Spleen (tissue), 11 donors: ENCODE measurements around the gene PRIM2. TPM values are rescaled to one million over a fixed set of nuclear protein-coding genes. Genes with fewer than 3 reads are reported as not detected.

Experiments used
- DNase-seq: peaks from one replicate; pipeline ENCODE4 v3.0.0-alpha.2; 2020
- H3K27ac ChIP-seq, 8 donors: fragments of 200-600 bp; sonication (generic) in 7 of 8; 1 replicate in 4 of 8; 2 replicates in 4 of 8; pipeline versions ENCODE4 v1.5.0 to v1.8.0; 2016 to 2021; ENCODE audit warnings: inconsistent platforms in 4 of 8, mild to moderate bottlenecking in 4 of 8, moderate library complexity in 1 of 8
- H3K27me3 ChIP-seq, 7 donors: fragments of 200-600 bp; sonication (generic) in 6 of 7; replicated peaks in 1 of 7; 1 replicate in 4 of 7; 2 replicates in 3 of 7; pipeline versions ENCODE4 v1.5.0 to v1.8.0; 2016 to 2021; ENCODE audit warnings: inconsistent platforms in 3 of 7, mild to moderate bottlenecking in 1 of 7
- H3K36me3 ChIP-seq, 6 donors: fragments of 200-600 bp; sonication (generic) in 5 of 6; 1 replicate in 4 of 6; 2 replicates in 2 of 6; pipeline versions ENCODE4 v1.5.0 to v1.8.0; 2016 to 2021; ENCODE audit warnings: inconsistent platforms in 2 of 6
- H3K4me1 ChIP-seq, 6 donors: fragments of 200-600 bp; sonication (generic) in 5 of 6; 1 replicate in 3 of 6; 2 replicates in 3 of 6; pipeline versions ENCODE4 v1.5.0 to v1.8.0; 2016 to 2021; ENCODE audit warnings: inconsistent platforms in 3 of 6
- H3K4me3 ChIP-seq, 8 donors: fragments of 200-600 bp; sonication (generic) in 7 of 8; 1 replicate in 4 of 8; 2 replicates in 4 of 8; pipeline versions ENCODE4 v1.5.0 to v1.8.0; 2016 to 2021; ENCODE audit warnings: inconsistent platforms in 4 of 8, mild to moderate bottlenecking in 4 of 8, moderate library complexity in 2 of 8
- H3K9me3 ChIP-seq, 8 donors: fragments of 200-600 bp; sonication (generic) in 7 of 8; 1 replicate in 4 of 8; 2 replicates in 4 of 8; pipeline versions ENCODE4 v1.5.0 to v1.8.0; 2016 to 2021; ENCODE audit warnings: inconsistent platforms in 4 of 8
- CTCF ChIP-seq, 11 experiments: fragments of 200-600 bp in 7 of 11; fragments of 450-650 bp in 4 of 11; sonication (generic) in 4 of 11; IDR thresholded peaks in 8 of 11; conservative IDR thresholded peaks in 3 of 11; 1 replicate in 7 of 11; 2 replicates in 4 of 11; pipeline versions ENCODE4 v1.4.0 to v1.8.0; 2016 to 2021; ENCODE audit warnings: antibody characterized with exemption in 11 of 11, inconsistent platforms in 4 of 11, mild to moderate bottlenecking in 1 of 11
- POLR2A ChIP-seq, 3 donors: fragments of 450-650 bp; IDR thresholded peaks; one replicate each; pipeline ENCODE4 v1.5.1; 2017; ENCODE audit warnings: antibody characterized with exemption in 3 of 3, mild to moderate bottlenecking in 1 of 3
- POLR2AphosphoS5 ChIP-seq, 3 donors: sonication (generic); formaldehyde crosslinking; IDR thresholded peaks; one replicate each; pipeline ENCODE4 v1.5.1; 2017; ENCODE audit warnings: antibody characterized with exemption in 3 of 3
- WGBS, 5 donors: extraction: QIAGEN DNeasy Blood & Tissue Kit in 3 of 5; methylation state at CpG; one replicate each; pipeline versions ENCODE4 v1.1.5 to v1.1.7; 2013 to 2018; 5-methylcytosine and 5-hydroxymethylcytosine counted together
- intact Hi-C: fragments of 100-400 bp; cut with DNase I; formaldehyde crosslinking; loops from one replicate; pipeline ENCODE4 v1.15.0; 2023; ENCODE audit warnings: low total_unique reads
- polyA plus RNA-seq, 3 donors: library from polyadenylated mRNA; stranded (reverse); fragments of 200-250 nt; gene quantifications; one replicate each; pipeline ENCODE4 v1.2.1, GENCODE V29; 2013
- total RNA-seq, 7 donors: library from RNA; depleted of rRNA in 3 of 7; stranded (reverse); fragments of >200 nt in 3 of 7; fragmentation: NEBNext Ultra II Directional in 4 of 7; extraction: Animal tissue kit (Norgen Biotek cat#: 25700) in 4 of 7; gene quantifications; one replicate each; pipeline versions ENCODE4 v1.1.0 to v1.2.1, GENCODE V29; 2016 to 2021
- donor health status: healthy with polysubstance abuse.
- donor health status: DM: no; HTN: no; CAD: no; lungs with moderate emphysema.
- donor health status: DM: no; HTN: no; CAD: no.
- donor health status: Bipolar disorder and iron deficiency.
- donor health status: healthy.
- donor health status: DM: no; HTN: no; CAD: no.
- donor health status: DM: yes; HTN: yes; CAD: no.

PRIM2 gene
- total and polyA plus RNA-seq, 10 donors: 6.0 to 20.2 (median 13.9) TPM

DNA sequence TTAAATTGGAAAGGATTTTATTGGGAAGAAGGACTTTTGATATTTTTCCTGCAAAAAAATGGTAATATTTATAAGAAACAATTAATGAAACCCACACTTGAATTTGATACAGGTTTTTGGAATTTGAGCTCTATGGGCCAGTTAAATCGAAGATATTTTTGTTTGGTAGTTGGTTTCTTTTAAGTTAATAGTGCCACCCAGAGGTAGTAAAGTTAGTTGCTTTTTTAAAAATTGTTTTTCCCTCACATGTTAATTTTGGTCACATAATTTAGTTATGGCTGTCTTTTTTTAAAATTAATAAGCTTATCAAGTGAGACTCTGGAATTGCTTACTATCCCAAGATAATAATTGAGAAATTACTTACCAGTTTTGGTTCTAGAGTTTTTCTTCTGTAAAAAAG lies 7.1 kb downstream of the PRIM2 start:
- TF ChIP-seq POLR2A (IDR thresholded peaks at IDR 0.05) (no peak), CTCF (IDR thresholded peaks at IDR 0.05 in 8 of 11, conservative IDR thresholded peaks at IDR 0.05 in 3 of 11) (peak in 5 of 11 experiments; percentile 11 to 36 (median 32))
- no peak overlapping the region for H3K27ac ChIP-seq
- H3K9me3 ChIP-seq: peaks cover 0 to 11% (median 6%) of the 10 kb centered on the region in 8 donors
- 0 to 35% (median 0%) methylated on average over 1 of the region's 1 CpG for WGBS, 5 donors
- H3K36me3 ChIP-seq: peaks cover 4 to 99% (median 67%) of the 10 kb centered on the region in 6 donors
- intact Hi-C loops: no loop called here
- no peak overlapping the region for H3K4me3 ChIP-seq
- peaks cover 0 to 6% (median 0%) of the 10 kb centered on the region in 6 donors for H3K4me1 ChIP-seq
- H3K27me3 ChIP-seq: no peaks in the 10 kb centered on the region
- no peak for DNase-seq

DNA sequence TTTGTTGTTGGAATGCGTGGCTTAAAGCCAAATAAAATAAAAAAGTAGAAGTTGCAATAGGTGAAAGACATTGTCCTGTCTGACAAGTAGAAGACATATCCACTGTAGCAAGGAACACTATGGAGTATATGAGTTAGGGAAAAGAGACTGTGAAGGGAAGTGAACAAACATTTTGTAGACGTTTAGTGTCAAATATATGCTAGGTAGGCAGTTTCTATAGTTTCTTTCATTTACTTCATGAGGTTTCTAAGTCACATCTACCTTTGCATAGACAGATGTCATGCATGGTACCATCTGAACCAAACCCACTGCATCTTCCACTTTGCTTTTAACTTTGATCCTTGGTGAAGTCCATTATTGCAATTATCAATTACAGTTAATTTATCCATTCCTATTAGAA lies 9.9 kb downstream of the PRIM2 start:
- no peak for TF ChIP-seq CTCF (IDR thresholded peaks at IDR 0.05 in 8 of 11, conservative IDR thresholded peaks at IDR 0.05 in 3 of 11)
- TF ChIP-seq POLR2A (IDR thresholded peaks at IDR 0.05): no peak
- no peak for TF ChIP-seq POLR2AphosphoS5 (IDR thresholded peaks at IDR 0.05)
- Histone ChIP-seq H3K36me3 (peaks cover 12 to 98% (median 53%) of the 10 kb centered on the region in 6 donors), H3K27ac (no peak overlapping the region), H3K4me1 (no peaks in the 10 kb centered on the region), H3K27me3 (no peaks in the 10 kb centered on the region), H3K9me3 (peaks cover 0 to 38% (median 26%) of the 10 kb centered on the region in 8 donors), H3K4me3 (no peak overlapping the region)
- WGBS, 5 donors: 88 to 97% (median 91%) methylated on average over 2 of the region's 2 CpGs
- intact Hi-C loops: no loop called here
- DNase-seq: no peak

- intact Hi-C loops: no loop called here
These were observed 10.6 kb downstream of the PRIM2 start for GRCh38 chr6:57328074-57328473.

GRCh38 chr6:57329933-57330332 lies 12.5 kb downstream of the PRIM2 start:
- no peaks in the 10 kb centered on the region for H3K4me1 ChIP-seq
- TF ChIP-seq POLR2A (IDR thresholded peaks at IDR 0.05): no peak
- H3K36me3 ChIP-seq: peaks cover 12 to 99% (median 46%) of the 10 kb centered on the region in 6 donors
- H3K27me3 ChIP-seq: no peaks in the 10 kb centered on the region
- intact Hi-C loops: no loop called here
- H3K27ac ChIP-seq: no peak overlapping the region
- DNase-seq: no peak
- peaks cover 0 to 49% (median 28%) of the 10 kb centered on the region in 8 donors for H3K9me3 ChIP-seq
- no peak overlapping the region for H3K4me3 ChIP-seq

More at GRCh38 chr6:57328074-57328473, 10.6 kb downstream of the PRIM2 start:
- Histone ChIP-seq H3K27ac (no peak overlapping the region), H3K4me3 (no peak overlapping the region), H3K36me3 (peaks cover 12 to 98% (median 47%) of the 10 kb centered on the region in 6 donors), H3K27me3 (no peaks in the 10 kb centered on the region), H3K9me3 (peaks cover 0 to 46% (median 27%) of the 10 kb centered on the region in 8 donors), H3K4me1 (no peaks in the 10 kb centered on the region)
- no peak for TF ChIP-seq POLR2AphosphoS5 (IDR thresholded peaks at IDR 0.05)
- no peak for TF ChIP-seq POLR2A (IDR thresholded peaks at IDR 0.05)
- TF ChIP-seq CTCF (IDR thresholded peaks at IDR 0.05 in 8 of 11, conservative IDR thresholded peaks at IDR 0.05 in 3 of 11): no peak
- 88 to 100% (median 94%) methylated on average over 1 of the region's 1 CpG for WGBS, 5 donors
- no peak for DNase-seq
